Activated CD4-positive, alpha-beta memory T cell treated with anti-CD3 and anti-CD28 coated beads, Interleukin-2, amount 10 ng/mL, durations not matched to agents 7 days and 5 days (primary cell): Measurements from ENCODE around the gene PBX3. TPM values are rescaled to one million over a fixed set of nuclear protein-coding genes. Genes with fewer than 3 reads are reported as not detected.

ENCODE experiments used
- CTCF ChIA-PET: fragments of 350-600 bp; sonication (Branson Sonifier 250); formaldehyde crosslinking; loops from one replicate; lab custom pipeline; 2021; ENCODE audit warnings: antibody characterized with exemption, inconsistent platforms; lab: Charles Lee
- POLR2A ChIA-PET: fragments of 350-600 bp; sonication (Branson Sonifier 250); formaldehyde crosslinking; loops from one replicate; lab custom pipeline; 2021; ENCODE audit warnings: antibody characterized with exemption; lab: Charles Lee
- DNase-seq: peaks from one replicate; pipeline ENCODE4 v3.0.0-alpha.2; 2020
- H3K27ac Mint-ChIP-seq: one replicate; pipeline ENCODE4 v1.8.0; 2021; ENCODE audit warnings: mild to moderate bottlenecking, mixed read lengths
- H3K27me3 Mint-ChIP-seq: one replicate; pipeline ENCODE4 v1.8.0; 2021; ENCODE audit warnings: mixed read lengths
- H3K36me3 Mint-ChIP-seq: one replicate; pipeline ENCODE4 v1.8.0; 2021; ENCODE audit warnings: low read depth, mixed read lengths
- H3K4me1 Mint-ChIP-seq: one replicate; pipeline ENCODE4 v1.8.0; 2021; ENCODE audit warnings: mixed read lengths
- H3K4me3 Mint-ChIP-seq: one replicate; pipeline ENCODE4 v1.8.0; 2021; ENCODE audit warnings: mild to moderate bottlenecking, mixed read lengths
- H3K9me3 Mint-ChIP-seq: one replicate; pipeline ENCODE4 v1.8.0; 2021; ENCODE audit warnings: mixed read lengths
- total RNA-seq, 2 experiments: library from RNA; stranded (reverse); gene quantifications; one replicate each; pipeline ENCODE4 v1.2.3, GENCODE V29; 2021

The PBX3 gene
- total RNA-seq, 2 experiments from 2014 or later = 15.9 to 16.3 TPM

GRCh38 chr9:125842242-125842641 lies 95.1 kb downstream of the PBX3 start:
- H3K9me3 Mint-ChIP-seq = no peaks in the 10 kb centered on the region
- DNase-seq = no peak
- no peaks in the 10 kb centered on the region for H3K4me1 Mint-ChIP-seq
- no peak overlapping the region for H3K27ac Mint-ChIP-seq
- ChIA-PET CTCF (no interaction called here), POLR2A (no interaction called here)
- H3K36me3 Mint-ChIP-seq = no peaks in the 10 kb centered on the region
- no peaks in the 10 kb centered on the region for H3K27me3 Mint-ChIP-seq
- no peak overlapping the region for H3K4me3 Mint-ChIP-seq

- DNase-seq = no peak
- CTCF ChIA-PET = no interaction called here
- Mint-ChIP-seq H3K4me3 (no peak overlapping the region), H3K27ac (no peak overlapping the region), H3K9me3 (no peaks in the 10 kb centered on the region), H3K36me3 (no peaks in the 10 kb centered on the region), H3K27me3 (no peaks in the 10 kb centered on the region), H3K4me1 (no peaks in the 10 kb centered on the region)
- POLR2A ChIA-PET = no interaction called here
Measured at GRCh38 chr9:125843646-125844045, 96.5 kb downstream of the PBX3 start.

GRCh38 chr9:125844611-125845010 lies 97.4 kb downstream of the PBX3 start:
- Mint-ChIP-seq H3K9me3 (no peaks in the 10 kb centered on the region), H3K4me3 (no peak overlapping the region), H3K36me3 (no peaks in the 10 kb centered on the region), H3K27ac (no peak overlapping the region), H3K27me3 (no peaks in the 10 kb centered on the region), H3K4me1 (no peaks in the 10 kb centered on the region)
- DNase-seq = no peak
- POLR2A ChIA-PET = no interaction called here
- CTCF ChIA-PET = no interaction called here

GRCh38 chr9:125845271-125845808 lies 98.2 kb downstream of the PBX3 start:
- no peak for DNase-seq
- Mint-ChIP-seq H3K36me3 (no peaks in the 10 kb centered on the region), H3K27me3 (no peaks in the 10 kb centered on the region), H3K27ac (no peak overlapping the region), H3K9me3 (no peaks in the 10 kb centered on the region), H3K4me1 (no peaks in the 10 kb centered on the region), H3K4me3 (no peak overlapping the region)
- ChIA-PET CTCF (no interaction called here), POLR2A (no interaction called here)

- Mint-ChIP-seq H3K27ac (no peak overlapping the region), H3K27me3 (no peaks in the 10 kb centered on the region), H3K4me1 (no peaks in the 10 kb centered on the region), H3K9me3 (no peaks in the 10 kb centered on the region), H3K36me3 (no peaks in the 10 kb centered on the region), H3K4me3 (no peak overlapping the region)
- DNase-seq = no peak
- ChIA-PET POLR2A (no interaction called here), CTCF (no interaction called here)
Measured at GRCh38 chr9:125847735-125848134, 100.6 kb downstream of the PBX3 start.

GRCh38 chr9:125850106-125850632 lies 103.0 kb downstream of the PBX3 start:
- Mint-ChIP-seq H3K27ac (no peak overlapping the region), H3K9me3 (no peaks in the 10 kb centered on the region), H3K36me3 (no peaks in the 10 kb centered on the region), H3K4me1 (peaks cover 7% of the 10 kb centered on the region), H3K27me3 (no peaks in the 10 kb centered on the region), H3K4me3 (no peak overlapping the region)
- ChIA-PET POLR2A (no interaction called here), CTCF (no interaction called here)
- no peak for DNase-seq

- Mint-ChIP-seq H3K27ac (no peak overlapping the region), H3K9me3 (no peaks in the 10 kb centered on the region), H3K4me1 (peaks cover 7% of the 10 kb centered on the region), H3K4me3 (no peak overlapping the region), H3K36me3 (no peaks in the 10 kb centered on the region), H3K27me3 (no peaks in the 10 kb centered on the region)
- ChIA-PET CTCF (no interaction called here), POLR2A (no interaction called here)
- DNase-seq = no peak
Measured at GRCh38 chr9:125850763-125851162, 103.6 kb downstream of the PBX3 start.

GRCh38 chr9:125851979-125852378 lies 104.8 kb downstream of the PBX3 start:
- POLR2A ChIA-PET = no interaction called here
- Mint-ChIP-seq H3K4me1 (peaks cover 7% of the 10 kb centered on the region), H3K9me3 (no peaks in the 10 kb centered on the region), H3K36me3 (no peaks in the 10 kb centered on the region), H3K27ac (no peak overlapping the region), H3K27me3 (no peaks in the 10 kb centered on the region), H3K4me3 (no peak overlapping the region)
- CTCF ChIA-PET = no interaction called here
- DNase-seq = no peak

- peaks cover 7% of the 10 kb centered on the region for H3K4me1 Mint-ChIP-seq
- no peaks in the 10 kb centered on the region for H3K27me3 Mint-ChIP-seq
- no peaks in the 10 kb centered on the region for H3K9me3 Mint-ChIP-seq
- no peak overlapping the region for H3K4me3 Mint-ChIP-seq
- no peak for DNase-seq
- no peaks in the 10 kb centered on the region for H3K36me3 Mint-ChIP-seq
- ChIA-PET POLR2A (no interaction called here), CTCF (no interaction called here)
- H3K27ac Mint-ChIP-seq = no peak overlapping the region
Measured at GRCh38 chr9:125852386-125852785, 105.2 kb downstream of the PBX3 start.

GRCh38 chr9:125854553-125855275 lies 107.5 kb downstream of the PBX3 start:
- Mint-ChIP-seq H3K4me1 (peaks cover 7% of the 10 kb centered on the region), H3K27ac (no peak overlapping the region), H3K4me3 (no peak overlapping the region), H3K27me3 (no peaks in the 10 kb centered on the region), H3K36me3 (no peaks in the 10 kb centered on the region), H3K9me3 (no peaks in the 10 kb centered on the region)
- ChIA-PET CTCF (interaction anchor here (0.6 kb wide), 1 partner anchor 1424 kb away, joined by 4 read pairs; no protein-coding TSS in a partner anchor), POLR2A (no interaction called here)
- no peak for DNase-seq

GRCh38 chr9:125856331-125856730 lies 109.2 kb downstream of the PBX3 start:
- Mint-ChIP-seq H3K4me1 (peaks cover 7% of the 10 kb centered on the region), H3K9me3 (no peaks in the 10 kb centered on the region), H3K36me3 (no peaks in the 10 kb centered on the region), H3K27me3 (no peaks in the 10 kb centered on the region), H3K27ac (no peak overlapping the region), H3K4me3 (no peak overlapping the region)
- ChIA-PET CTCF (no interaction called here), POLR2A (no interaction called here)
- no peak for DNase-seq

GRCh38 chr9:125861405-125862058 lies 114.4 kb downstream of the PBX3 start:
- no peak overlapping the region for H3K4me3 Mint-ChIP-seq
- CTCF ChIA-PET = no interaction called here
- H3K4me1 Mint-ChIP-seq = no peaks in the 10 kb centered on the region
- H3K27ac Mint-ChIP-seq = no peak overlapping the region
- H3K9me3 Mint-ChIP-seq = no peaks in the 10 kb centered on the region
- DNase-seq = no peak
- POLR2A ChIA-PET = no interaction called here
- no peaks in the 10 kb centered on the region for H3K36me3 Mint-ChIP-seq
- H3K27me3 Mint-ChIP-seq = no peaks in the 10 kb centered on the region

GRCh38 chr9:125863923-125864322 lies 116.8 kb downstream of the PBX3 start:
- no peak for DNase-seq
- Mint-ChIP-seq H3K4me1 (no peaks in the 10 kb centered on the region), H3K4me3 (no peak overlapping the region), H3K36me3 (no peaks in the 10 kb centered on the region), H3K27me3 (no peaks in the 10 kb centered on the region), H3K9me3 (no peaks in the 10 kb centered on the region), H3K27ac (no peak overlapping the region)
- ChIA-PET POLR2A (no interaction called here), CTCF (no interaction called here)
